Natural killer cell (primary cell): ENCODE data around the gene RNF214. TPM values are rescaled to one million over a fixed set of nuclear protein-coding genes. Genes with fewer than 3 reads are reported as not detected.

Experiments
- ATAC-seq, 3 donors: fragments of 150-1000 bp in 2 of 3; fragments of 200-7000 bp in 1 of 3; cut with Tn5 transposase; 1 replicate in 1 of 3; 2 replicates in 2 of 3; pipeline ENCODE4 v1.10.0; 2021; ENCODE audit warnings: mild to moderate bottlenecking in 2 of 3, moderate library complexity in 2 of 3
- DNase-seq, 2 donors: peaks; one replicate each; pipeline versions ENCODE4 v3.0.0 to v3.0.0-alpha.2; 2013 to 2021; ENCODE audit warnings: mixed read lengths in 1 of 2
- H3K27ac ChIP-seq: one replicate; pipeline ENCODE4 v1.5.1; 2013; ENCODE audit warnings: mild to moderate bottlenecking, low read length
- H3K27me3 ChIP-seq: one replicate; pipeline ENCODE4 v1.6.1; 2013; ENCODE audit warnings: low read length; ENCODE audit not compliant: control insufficient read depth, insufficient read depth
- H3K36me3 ChIP-seq: one replicate; pipeline ENCODE4 v1.6.1; 2013; ENCODE audit warnings: low read length; ENCODE audit not compliant: control insufficient read depth, insufficient read depth
- H3K4me1 ChIP-seq: one replicate; pipeline ENCODE4 v1.6.1; 2013; ENCODE audit warnings: low read length; ENCODE audit not compliant: control insufficient read depth, insufficient read depth
- H3K4me3 ChIP-seq: one replicate; pipeline ENCODE4 v1.5.1; 2013; ENCODE audit warnings: low read length
- H3K9me3 ChIP-seq: one replicate; pipeline ENCODE4 v1.6.1; 2013; ENCODE audit warnings: low read length; ENCODE audit not compliant: control insufficient read depth, insufficient read depth
- H3K27ac Mint-ChIP-seq, 2 donors: one replicate each; pipeline ENCODE4 v1.8.0; 2022; ENCODE audit warnings: mild to moderate bottlenecking in 2 of 2, mixed read lengths in 2 of 2, moderate library complexity in 1 of 2
- H3K27me3 Mint-ChIP-seq, 2 donors: one replicate each; pipeline ENCODE4 v1.8.0; 2022; ENCODE audit warnings: low read depth in 2 of 2, mixed read lengths in 2 of 2
- H3K36me3 Mint-ChIP-seq: one replicate; pipeline ENCODE4 v1.8.0; 2022; ENCODE audit warnings: mixed read lengths
- H3K4me1 Mint-ChIP-seq, 2 donors: one replicate each; pipeline ENCODE4 v1.8.0; 2022; ENCODE audit warnings: mixed read lengths in 2 of 2
- H3K4me3 Mint-ChIP-seq: one replicate; pipeline ENCODE4 v1.8.0; 2022; ENCODE audit warnings: mild to moderate bottlenecking, moderate library complexity, mixed read lengths
- H3K9me3 Mint-ChIP-seq, 2 donors: one replicate each; pipeline ENCODE4 v1.8.0; 2022; ENCODE audit warnings: mixed read lengths in 2 of 2
- WGBS: methylation state at CpG from one replicate; pipeline ENCODE4 v1.1.7; 2013; ENCODE audit warnings: missing lambda C conversion rate; ENCODE audit not compliant: insufficient coverage; 5-methylcytosine and 5-hydroxymethylcytosine counted together
- intact Hi-C: fragments of 100-400 bp; cut with micrococcal nuclease; formaldehyde crosslinking; loops from one replicate; pipeline ENCODE4 v1.14.2; 2022
- total RNA-seq, 4 donors: library from RNA; stranded (reverse); fragments of 120-200 nt in 1 of 4; gene quantifications; one replicate each; pipeline versions ENCODE4 v1.2.3 to v1.2.4, GENCODE V29; 2013 to 2022
- TF ChIP-seq, protein P1 (sequence below): fragments of 200-600 bp; IDR thresholded peaks from one replicate; pipeline ENCODE4 v1.8.0; 2022; ENCODE audit warnings: antibody characterized with exemption

The RNF214 gene
- total RNA-seq, 3 donors from 2014 or later (not counting 1 experiment from before 2014, with no cell fraction given), result 13.7 to 20.7 (median 17.3) TPM

DNA sequence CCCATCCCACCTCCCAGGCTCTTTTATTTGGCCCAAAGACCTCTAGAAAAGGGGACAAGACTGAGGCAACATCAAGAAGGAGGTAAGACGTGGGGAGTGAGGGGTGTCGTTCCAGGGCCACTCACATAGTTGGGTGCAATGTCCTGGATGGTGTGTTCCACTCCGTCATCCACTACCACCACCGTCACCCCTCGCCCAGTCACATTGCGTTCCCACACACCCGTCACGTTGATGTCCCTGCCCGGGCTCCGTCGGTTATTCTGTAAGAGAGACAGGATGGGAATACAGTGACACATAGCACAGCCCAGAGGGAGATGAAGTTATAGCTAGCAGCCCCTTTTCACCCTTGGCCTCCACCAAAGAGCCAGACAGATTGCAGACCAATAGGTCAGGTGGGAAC, 4.4 kb upstream of the RNF214 start:
- Histone ChIP-seq H3K4me3 (no peak overlapping the region), H3K4me1 (peaks cover 37% of the 10 kb centered on the region), H3K27ac (no peak overlapping the region), H3K9me3 (no peaks in the 10 kb centered on the region), H3K27me3 (no peaks in the 10 kb centered on the region), H3K36me3 (peaks cover 59% of the 10 kb centered on the region)
- DNase-seq (no peak), ATAC-seq (no peak)
- Mint-ChIP-seq H3K4me1 (peaks cover 37 to 63% of the 10 kb centered on the region in 2 donors), H3K4me3 (peak overlapping the region; percentile 35), H3K9me3 (no peaks in the 10 kb centered on the region), H3K27me3 (no peaks in the 10 kb centered on the region), H3K27ac (peak overlapping the region; percentile 43 to 99), H3K36me3 (no peaks in the 10 kb centered on the region)
- WGBS, result 98% methylated on average over 11 of the region's 11 CpGs
- intact Hi-C loops, result loop anchor here (5.0 to 10.0 kb wide), 2 partner anchors 343 to 496 kb away; no protein-coding TSS in a partner anchor
- TF ChIP-seq, protein P1, sequence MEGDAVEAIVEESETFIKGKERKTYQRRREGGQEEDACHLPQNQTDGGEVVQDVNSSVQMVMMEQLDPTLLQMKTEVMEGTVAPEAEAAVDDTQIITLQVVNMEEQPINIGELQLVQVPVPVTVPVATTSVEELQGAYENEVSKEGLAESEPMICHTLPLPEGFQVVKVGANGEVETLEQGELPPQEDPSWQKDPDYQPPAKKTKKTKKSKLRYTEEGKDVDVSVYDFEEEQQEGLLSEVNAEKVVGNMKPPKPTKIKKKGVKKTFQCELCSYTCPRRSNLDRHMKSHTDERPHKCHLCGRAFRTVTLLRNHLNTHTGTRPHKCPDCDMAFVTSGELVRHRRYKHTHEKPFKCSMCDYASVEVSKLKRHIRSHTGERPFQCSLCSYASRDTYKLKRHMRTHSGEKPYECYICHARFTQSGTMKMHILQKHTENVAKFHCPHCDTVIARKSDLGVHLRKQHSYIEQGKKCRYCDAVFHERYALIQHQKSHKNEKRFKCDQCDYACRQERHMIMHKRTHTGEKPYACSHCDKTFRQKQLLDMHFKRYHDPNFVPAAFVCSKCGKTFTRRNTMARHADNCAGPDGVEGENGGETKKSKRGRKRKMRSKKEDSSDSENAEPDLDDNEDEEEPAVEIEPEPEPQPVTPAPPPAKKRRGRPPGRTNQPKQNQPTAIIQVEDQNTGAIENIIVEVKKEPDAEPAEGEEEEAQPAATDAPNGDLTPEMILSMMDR, result no peak

GRCh38 chr11:117229411-117229810, 3.1 kb upstream of the RNF214 start:
- H3K4me3 ChIP-seq, result no peak overlapping the region
- no peaks in the 10 kb centered on the region for H3K9me3 ChIP-seq
- no peak for ATAC-seq
- Mint-ChIP-seq H3K4me3 (peak overlapping the region; percentile 96), H3K9me3 (no peaks in the 10 kb centered on the region), H3K4me1 (peaks cover 47 to 64% of the 10 kb centered on the region in 2 donors), H3K27ac (peak overlapping the region; percentile 93 to 99), H3K36me3 (no peaks in the 10 kb centered on the region), H3K27me3 (no peaks in the 10 kb centered on the region)
- WGBS, result 98% methylated on average over 12 of the region's 12 CpGs
- intact Hi-C loops, result loop anchor here (5.0 to 10.0 kb wide), 2 partner anchors 345 to 497 kb away; no protein-coding TSS in a partner anchor
- no peak for DNase-seq
- peaks cover 40% of the 10 kb centered on the region for H3K4me1 ChIP-seq
- H3K27ac ChIP-seq, result peak overlapping the region; percentile 99
- H3K27me3 ChIP-seq, result no peaks in the 10 kb centered on the region
- H3K36me3 ChIP-seq, result peaks cover 46% of the 10 kb centered on the region
- TF ChIP-seq, protein P1, result no peak

- Histone ChIP-seq H3K27ac (peak overlapping the region; percentile 99), H3K4me3 (peak overlapping the region; percentile 98), H3K9me3 (no peaks in the 10 kb centered on the region), H3K36me3 (peaks cover 41% of the 10 kb centered on the region), H3K4me1 (peaks cover 40% of the 10 kb centered on the region), H3K27me3 (no peaks in the 10 kb centered on the region)
- DNase-seq, result no peak
- Mint-ChIP-seq H3K27ac (peak overlapping the region; percentile 93 to 99), H3K4me1 (peaks cover 47 to 64% of the 10 kb centered on the region in 2 donors), H3K4me3 (peak overlapping the region; percentile 96), H3K36me3 (no peaks in the 10 kb centered on the region), H3K9me3 (no peaks in the 10 kb centered on the region), H3K27me3 (no peaks in the 10 kb centered on the region)
- WGBS, result 62% methylated on average over 5 of the region's 5 CpGs
- ATAC-seq, result peak in 2 of 3 donors; percentile 0 to 10
- TF ChIP-seq, protein P1, result no peak
- intact Hi-C loops, result loop anchor here (1.0 to 10.0 kb wide), 7 partner anchors 51 to 498 kb away; partner anchors contain the start of genes BUD13, CEP164 and PAFAH1B2
These were observed 2.6 kb upstream of the RNF214 start for GRCh38 chr11:117229931-117230285.
